OCI-LY7 (cell line): ENCODE measurements around the gene RSBN1L. TPM values are rescaled to one million over a fixed set of nuclear protein-coding genes. Genes with fewer than 3 reads are reported as not detected.

Experiments
- BruUV-seq: library from RNA; stranded (reverse); fragments of 400-500 nt; replicated peaks from 2 replicates; lab custom pipeline; 2021; lab: Mats Ljungman, UMichigan
- CTCF ChIA-PET: fragments of 300-600 bp; sonication (Branson Sonifier 250); formaldehyde crosslinking; loops from one replicate; lab custom pipeline; 2022; ENCODE audit warnings: antibody characterized with exemption; ENCODE audit not compliant: unreplicated experiment; lab: Charles Lee
- POLR2A ChIA-PET: fragments of 300-600 bp; sonication (Branson Sonifier 250); formaldehyde crosslinking; loops from one replicate; lab custom pipeline; 2022; ENCODE audit warnings: antibody characterized with exemption; lab: Charles Lee
- DNase-seq: peaks from one replicate; pipeline ENCODE4 v3.0.0-alpha.2; 2015; ENCODE audit warnings: low spot score
- H2AFZ ChIP-seq: fragments of 200-600 bp; sonication (generic), shearing (Covaris generic); 2 replicates; pipeline ENCODE4 v1.6.1; 2014; ENCODE audit warnings: mild to moderate bottlenecking, antibody characterized with exemption, low read length, moderate library complexity
- H3K27ac ChIP-seq: fragments of 200-600 bp; sonication (generic); 2 replicates; pipeline ENCODE4 v1.5.1; 2014; ENCODE audit warnings: mixed run types, low read depth, mild to moderate bottlenecking, moderate library complexity, low read length, inconsistent platforms; ENCODE audit not compliant: poor library complexity, severe bottlenecking
- H3K36me3 ChIP-seq: fragments of 200-600 bp; sonication (generic); 2 replicates; pipeline ENCODE4 v1.6.1; 2014; ENCODE audit warnings: mild to moderate bottlenecking, antibody characterized with exemption, low read length, moderate library complexity, mixed read lengths; ENCODE audit not compliant: insufficient read depth
- H3K4me1 ChIP-seq: fragments of 200-600 bp; sonication (generic); 2 replicates; pipeline ENCODE4 v1.5.1; 2014; ENCODE audit warnings: mild to moderate bottlenecking, low read length; ENCODE audit not compliant: insufficient read depth, poor library complexity, severe bottlenecking
- H3K4me2 ChIP-seq: fragments of 200-600 bp; sonication (generic); 2 replicates; pipeline ENCODE4 v1.6.1; 2014; ENCODE audit warnings: mild to moderate bottlenecking, low read length
- H3K4me3 ChIP-seq: fragments of 200-600 bp; sonication (generic); 2 replicates; pipeline ENCODE4 v1.5.1; 2014; ENCODE audit warnings: mild to moderate bottlenecking, low read depth, low read length; ENCODE audit not compliant: poor library complexity, severe bottlenecking
- H3K79me2 ChIP-seq: fragments of 200-600 bp; sonication (generic); 2 replicates; pipeline ENCODE4 v1.6.1; 2016; ENCODE audit warnings: low read depth, mild to moderate bottlenecking, low read length, moderate library complexity, mixed read lengths; ENCODE audit not compliant: insufficient read depth
- H3K9me2 ChIP-seq: fragments of 200-600 bp; sonication (generic); 2 replicates; pipeline ENCODE4 v1.6.1; 2016; ENCODE audit warnings: mild to moderate bottlenecking, low read length, mixed read lengths; ENCODE audit not compliant: insufficient read depth
- H3K9me3 ChIP-seq: fragments of 200-600 bp; sonication (generic); 2 replicates; pipeline ENCODE4 v1.6.1; 2014; ENCODE audit warnings: mild to moderate bottlenecking, mixed run types, low read length, mixed read lengths
- H4K20me1 ChIP-seq: fragments of 200-600 bp; sonication (generic); 2 replicates; pipeline ENCODE4 v1.6.1; 2014; ENCODE audit warnings: mild to moderate bottlenecking, antibody characterized with exemption, low read length, moderate library complexity, mixed read lengths; ENCODE audit not compliant: insufficient read depth
- CTCF ChIP-seq: fragments of 200-600 bp; sonication (generic); conservative IDR thresholded peaks from 2 replicates; pipeline ENCODE4 v1.5.1; 2014; ENCODE audit warnings: mild to moderate bottlenecking, antibody characterized with exemption, low read length, moderate library complexity, mixed read lengths
- EZH2phosphoT487 ChIP-seq: fragments of 200-600 bp; sonication (generic); IDR thresholded peaks from 2 replicates; pipeline ENCODE4 v1.6.1; 2018; ENCODE audit warnings: low read depth, borderline replicate concordance, mild to moderate bottlenecking, mixed run types, antibody characterized with exemption, low read length, moderate library complexity, mixed read lengths
- intact Hi-C: fragments of 100-400 bp; cut with micrococcal nuclease; formaldehyde crosslinking; loops from one replicate; pipeline ENCODE4 v1.10.0; 2022; ENCODE audit not compliant: unreplicated experiment
- total RNA-seq, 2 experiments: library from RNA; depleted of rRNA in 1 of 2; stranded (reverse); fragments of >200 nt in 1 of 2; shearing (Covaris generic) in 1 of 2; gene quantifications; 2 replicates each; pipeline ENCODE4 v1.2.3, GENCODE V29; 2014 to 2022

The RSBN1L gene
- total RNA-seq, 2 experiments from 2014 or later, result 23.3 to 30.4 TPM

DNA sequence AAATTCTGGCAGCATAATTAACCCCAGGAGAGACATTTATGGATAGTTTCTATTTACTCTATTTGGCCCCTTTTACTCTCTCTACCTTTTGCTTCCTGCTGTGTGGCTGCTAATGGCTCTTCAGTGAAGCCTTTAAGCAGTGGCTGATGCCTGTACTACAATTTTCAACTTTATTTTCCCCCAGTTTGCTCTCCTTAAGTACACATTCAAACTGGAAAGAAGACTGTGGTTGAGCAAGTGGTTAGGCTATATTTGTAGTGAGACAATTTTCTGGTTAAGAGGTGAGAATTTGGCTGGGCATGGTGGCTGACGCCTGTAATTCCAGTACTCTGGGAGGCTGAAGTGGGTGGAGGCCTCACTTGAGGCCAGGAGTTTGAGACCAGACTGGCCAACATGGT is 8.5 kb upstream of the RSBN1L start:
- CTCF ChIA-PET, result interaction anchor here (2.7 kb wide), 1 partner anchor 15 kb away, joined by 7 read pairs; no protein-coding TSS in a partner anchor
- TF ChIP-seq EZH2phosphoT487, result no peak
- no peak for TF ChIP-seq CTCF
- H3K27ac ChIP-seq, result no peak overlapping the region
- peaks cover 6% of the 10 kb centered on the region for H3K4me1 ChIP-seq
- POLR2A ChIA-PET, result interaction anchor here (0.5 to 2.3 kb wide), 10 partner anchors 8 to 615 kb away, joined by 3 to 10 read pairs (median 4); partner anchors contain the start of gene RSBN1L
- H4K20me1 ChIP-seq, result 0 out of 2 replicates have a peak, but pooled peaks cover 5% of the 10 kb centered on the region
- H3K9me3 ChIP-seq, result no peaks in the 10 kb centered on the region
- no peak for DNase-seq
- BruUV-seq, result no TSS peak
- no peak overlapping the region for H3K4me3 ChIP-seq
- no peak overlapping the region for H2AFZ ChIP-seq
- no peak overlapping the region for H3K4me2 ChIP-seq
- no peaks in the 10 kb centered on the region for H3K9me2 ChIP-seq
- peaks cover 20% of the 10 kb centered on the region for H3K79me2 ChIP-seq
- peaks cover 56% of the 10 kb centered on the region for H3K36me3 ChIP-seq
- intact Hi-C loops, result no loop called here

DNA sequence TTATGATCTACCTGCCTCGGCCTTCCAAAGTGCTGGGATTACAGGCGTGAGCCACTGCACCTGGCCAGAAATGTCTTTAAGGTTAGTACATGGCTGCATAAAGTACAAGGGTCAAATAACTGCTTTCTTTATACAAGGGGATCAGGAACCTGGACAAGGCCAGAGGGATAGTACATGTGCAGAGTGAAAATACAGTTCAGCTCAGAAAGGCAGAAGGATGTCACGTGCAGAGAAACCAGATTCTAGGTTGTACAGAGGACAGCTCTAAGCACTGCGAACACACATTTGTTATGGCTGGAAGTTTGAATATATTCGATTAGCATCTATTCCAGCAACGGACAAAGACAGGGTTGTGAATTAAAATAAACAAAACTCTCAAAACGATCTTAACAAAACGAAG is 6.0 kb upstream of the RSBN1L start:
- Histone ChIP-seq H3K9me2 (no peaks in the 10 kb centered on the region), H2AFZ (no peak overlapping the region), H3K9me3 (no peaks in the 10 kb centered on the region), H3K4me3 (no peak overlapping the region), H3K36me3 (peaks cover 38% of the 10 kb centered on the region), H3K79me2 (peaks cover 42% of the 10 kb centered on the region), H3K4me2 (no peak overlapping the region), H4K20me1 (0 out of 2 replicates have a peak, but pooled peaks cover 4% of the 10 kb centered on the region), H3K4me1 (peaks cover 10% of the 10 kb centered on the region), H3K27ac (no peak overlapping the region)
- intact Hi-C loops, result no loop called here
- BruUV-seq, result no TSS peak
- POLR2A ChIA-PET, result interaction anchor here (0.6 kb wide), 1 partner anchor 70 kb away, joined by 3 read pairs; no protein-coding TSS in a partner anchor
- no peak for DNase-seq
- CTCF ChIA-PET, result no interaction called here
- TF ChIP-seq EZH2phosphoT487, result no peak
- no peak for TF ChIP-seq CTCF

DNA sequence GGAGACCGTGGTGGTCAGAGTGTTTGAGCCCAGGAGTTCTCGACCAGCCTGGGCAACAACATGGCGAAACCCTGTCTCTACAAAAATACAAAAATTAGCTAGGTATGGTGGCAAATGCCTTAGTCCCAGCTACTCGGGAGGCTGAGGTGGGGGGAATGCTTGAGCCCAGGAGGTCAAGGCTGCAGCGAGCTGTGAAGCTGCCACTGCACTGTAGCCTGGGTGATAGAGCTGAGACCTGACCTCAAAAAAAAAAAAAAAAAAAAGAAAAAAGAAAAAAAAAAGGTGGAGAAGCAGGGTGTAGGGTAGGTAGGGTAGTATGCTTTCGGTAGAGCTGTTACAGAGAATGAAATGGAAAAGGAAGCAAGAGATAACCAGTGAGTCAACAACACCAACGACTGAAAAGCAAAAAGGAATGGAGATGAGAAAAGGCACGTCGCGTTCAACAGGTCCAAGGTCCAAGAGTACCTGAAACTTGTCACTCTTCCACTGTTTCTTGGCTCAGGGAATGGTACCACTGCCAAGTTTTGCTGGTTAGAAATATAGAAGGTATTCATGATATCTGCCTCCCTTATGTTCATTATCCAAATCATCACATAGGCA is 4.3 kb upstream of the RSBN1L start:
- Histone ChIP-seq H3K4me1 (peaks cover 10% of the 10 kb centered on the region), H3K79me2 (peaks cover 43% of the 10 kb centered on the region), H3K36me3 (peaks cover 33% of the 10 kb centered on the region), H3K9me3 (no peaks in the 10 kb centered on the region), H3K4me2 (no peak overlapping the region), H2AFZ (no peak overlapping the region), H3K9me2 (no peaks in the 10 kb centered on the region), H3K27ac (no peak overlapping the region), H3K4me3 (no peak overlapping the region), H4K20me1 (no peaks in the 10 kb centered on the region)
- DNase-seq, result no peak
- no peak for TF ChIP-seq CTCF
- ChIA-PET POLR2A (interaction anchor here (0.6 kb wide), 1 partner anchor 19 kb away, joined by 3 read pairs; no protein-coding TSS in a partner anchor), CTCF (no interaction called here)
- BruUV-seq, result no TSS peak
- intact Hi-C loops, result no loop called here
